Measurements from ENCODE around the gene PLXNA4.

Gene PLXNA4

DNA sequence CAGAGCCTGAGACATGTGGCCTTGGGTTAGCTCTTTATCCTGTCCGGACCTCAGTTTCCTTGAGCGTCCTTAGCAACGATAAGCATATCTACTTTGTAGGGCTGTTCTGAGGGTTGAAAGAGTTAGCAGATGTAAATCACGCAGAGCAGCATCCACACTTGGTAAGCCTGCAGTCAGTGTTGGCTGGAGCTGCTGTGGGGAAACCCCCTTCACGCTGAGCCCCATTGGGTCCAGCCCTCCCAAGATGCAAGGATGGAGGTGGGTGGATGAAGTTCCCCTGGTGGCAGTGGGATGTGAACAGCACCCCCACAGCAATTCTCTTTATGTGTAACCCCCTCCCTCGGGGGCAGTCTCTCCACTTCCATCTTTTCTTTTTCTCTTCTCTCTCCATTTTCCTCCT lies 109.9 kb downstream of the PLXNA4 start:
- no peak for DNase-seq

DNA sequence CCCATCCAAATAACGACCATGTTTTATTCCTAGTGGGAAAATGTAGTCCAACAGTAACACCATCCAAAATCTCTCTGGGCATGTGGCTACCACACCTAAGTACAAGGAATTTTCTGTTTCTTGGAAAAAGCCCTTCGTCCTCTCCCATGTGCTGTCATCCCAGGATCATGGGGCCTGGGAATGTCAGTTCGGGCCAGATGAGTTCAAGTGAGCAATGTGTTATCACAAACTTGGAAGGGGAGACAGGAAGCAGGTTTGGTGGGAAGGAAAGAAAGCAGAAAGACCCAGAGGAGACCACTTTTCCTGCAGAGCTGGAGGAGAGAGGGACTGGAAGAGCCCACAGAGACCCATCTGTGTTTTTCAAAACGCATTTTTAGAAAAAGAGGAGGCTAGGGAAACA lies 110.8 kb downstream of the PLXNA4 start:
- DNase-seq = no peak

- no peak for DNase-seq
Measured at GRCh38 chr7:132464740-132465139, 111.5 kb downstream of the PLXNA4 start.

DNA sequence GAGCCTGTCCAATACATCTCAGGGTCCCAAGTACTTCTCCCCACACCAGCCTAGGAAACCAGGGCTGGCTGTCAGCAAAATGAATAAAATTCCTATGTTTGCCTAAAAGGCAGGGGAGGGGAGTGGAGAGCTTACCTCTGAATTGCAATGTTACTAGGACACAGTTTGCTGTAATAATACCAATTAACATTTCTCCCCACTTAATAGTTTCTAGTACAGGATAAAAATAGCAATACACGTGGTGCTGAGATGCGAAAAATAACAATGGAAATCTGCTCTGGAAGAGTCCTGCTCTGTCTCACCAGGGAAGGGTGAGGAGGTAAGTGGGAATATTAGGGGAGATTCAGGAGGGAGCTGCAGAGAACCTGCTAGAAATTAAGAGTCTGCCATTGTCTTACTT lies 112.3 kb downstream of the PLXNA4 start:
- DNase-seq = no peak

- DNase-seq = no peak
Measured at GRCh38 chr7:132462478-132462877, 113.8 kb downstream of the PLXNA4 start.

GRCh38 chr7:132461032-132461592 lies 115.2 kb downstream of the PLXNA4 start:
- DNase-seq = no peak

DNA sequence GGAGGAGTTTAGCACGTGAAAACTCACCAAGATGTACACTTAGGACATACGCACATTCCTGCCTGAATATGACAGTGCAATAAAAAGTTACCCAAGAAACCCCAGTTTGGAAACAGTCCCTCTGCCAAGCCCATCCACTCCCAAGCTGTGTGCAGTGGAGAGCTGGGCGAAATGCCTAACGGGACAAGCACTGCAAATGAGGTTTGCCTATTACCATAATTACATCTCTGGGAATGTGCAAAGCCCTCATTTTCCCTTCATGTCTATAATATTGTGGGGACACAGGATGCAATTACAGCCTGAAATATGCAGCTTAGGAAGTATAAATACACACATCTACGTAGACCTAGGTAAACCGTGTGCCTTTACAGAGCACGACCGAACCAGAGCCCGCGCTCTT lies 117.5 kb downstream of the PLXNA4 start:
- DNase-seq = no peak

GRCh38 chr7:132457658-132458057 lies 118.6 kb downstream of the PLXNA4 start:
- DNase-seq = no peak

GRCh38 chr7:132456418-132456817 lies 119.9 kb downstream of the PLXNA4 start:
- no peak for DNase-seq

- no peak for DNase-seq
Measured at GRCh38 chr7:132455378-132455777, 120.9 kb downstream of the PLXNA4 start.

- DNase-seq = no peak
Measured at GRCh38 chr7:132453826-132454225, 122.4 kb downstream of the PLXNA4 start.

- no peak for DNase-seq
Measured at GRCh38 chr7:132451161-132451560, 125.1 kb downstream of the PLXNA4 start.

DNA sequence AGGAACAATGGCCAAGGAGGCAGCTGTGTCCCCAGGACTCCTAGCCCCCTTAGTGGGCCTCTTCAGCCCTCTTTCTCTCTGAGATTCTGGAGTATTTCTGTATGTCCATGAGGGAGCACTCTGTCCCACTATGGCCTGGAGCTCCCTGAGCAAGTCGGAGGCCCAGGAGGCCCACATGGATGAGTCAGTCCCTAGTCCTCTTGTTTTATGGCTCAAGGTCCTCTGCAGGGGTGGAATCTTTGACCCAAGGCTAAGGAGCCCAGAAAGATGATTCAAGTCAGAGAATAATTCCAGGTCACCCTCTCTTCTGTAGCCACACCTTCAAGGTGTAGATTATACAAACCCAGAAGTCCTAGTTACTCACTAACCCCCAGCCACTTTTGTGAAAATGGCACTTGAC lies 125.6 kb downstream of the PLXNA4 start:
- no peak for DNase-seq

DNA sequence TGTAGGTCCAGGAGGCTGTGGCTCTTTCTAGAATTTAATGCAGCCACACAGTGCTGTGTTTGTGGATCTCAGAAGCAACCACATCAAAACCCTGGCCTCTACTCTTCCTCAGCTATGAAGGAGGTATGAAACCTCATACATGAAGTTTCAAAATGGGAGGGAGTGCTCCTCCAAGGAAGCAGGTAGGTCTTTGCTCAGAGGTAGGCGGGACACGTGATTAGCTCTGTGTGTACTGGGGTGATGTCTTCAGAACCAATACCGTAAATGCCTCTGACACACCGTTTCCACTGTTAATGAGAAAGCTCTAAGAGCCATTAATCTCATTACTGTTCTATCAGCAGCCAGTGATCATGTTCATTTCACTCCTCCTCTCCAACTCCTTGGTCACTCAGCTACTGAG lies 126.1 kb downstream of the PLXNA4 start:
- DNase-seq = no peak

DNA sequence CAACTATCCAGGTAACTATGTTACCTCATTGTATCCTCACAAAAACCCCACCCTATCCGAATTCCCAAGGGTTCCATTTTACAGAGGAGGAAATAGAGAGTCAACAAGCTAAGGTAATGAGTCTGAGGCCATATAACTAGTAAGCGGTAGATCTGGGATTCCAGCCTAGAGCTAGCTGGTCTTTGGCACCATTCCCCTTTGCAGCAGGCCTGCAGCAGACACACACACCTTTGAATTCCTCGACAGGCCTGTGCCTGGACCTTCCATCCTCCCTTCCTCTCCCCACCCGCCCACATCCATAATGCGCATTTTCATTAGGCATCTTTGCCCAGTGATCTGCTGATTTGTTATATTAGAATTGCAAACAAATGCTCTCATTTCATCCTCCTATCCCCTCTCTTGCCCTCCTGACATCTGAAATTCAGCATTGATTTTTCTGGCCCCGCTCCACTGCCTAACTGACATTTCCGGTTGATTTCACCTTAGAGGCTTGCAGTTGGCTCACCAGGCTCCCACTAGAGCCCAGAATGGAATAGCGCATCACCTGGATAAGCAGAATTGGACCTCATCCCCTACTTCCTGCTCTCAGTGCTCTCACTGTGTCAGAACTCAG lies 129.5 kb downstream of the PLXNA4 start:
- DNase-seq = no peak

- DNase-seq = no peak
Measured at GRCh38 chr7:132446260-132446659, 130.0 kb downstream of the PLXNA4 start.

- no peak for DNase-seq
Measured at GRCh38 chr7:132443761-132444520, 132.3 kb downstream of the PLXNA4 start.

DNA sequence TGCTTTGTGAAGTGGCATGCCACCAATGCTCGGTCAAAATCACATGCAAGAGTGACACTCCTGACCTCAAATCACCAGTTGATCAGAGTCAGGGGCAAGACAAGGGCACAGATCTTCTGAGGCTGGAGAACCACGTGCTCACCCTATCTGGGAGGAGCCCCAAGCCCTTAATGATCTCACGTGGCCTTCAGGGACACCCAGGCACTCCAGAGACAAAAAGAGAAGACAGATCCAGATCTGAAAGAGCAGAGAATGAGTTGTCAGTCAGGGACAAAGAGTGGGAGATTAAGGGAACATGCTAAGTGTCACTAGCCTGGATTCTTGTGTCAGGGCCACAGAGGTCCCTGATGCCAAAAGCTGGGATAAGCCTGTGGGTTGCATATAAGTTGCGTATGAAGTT lies 134.3 kb downstream of the PLXNA4 start:
- no peak for DNase-seq

DNA sequence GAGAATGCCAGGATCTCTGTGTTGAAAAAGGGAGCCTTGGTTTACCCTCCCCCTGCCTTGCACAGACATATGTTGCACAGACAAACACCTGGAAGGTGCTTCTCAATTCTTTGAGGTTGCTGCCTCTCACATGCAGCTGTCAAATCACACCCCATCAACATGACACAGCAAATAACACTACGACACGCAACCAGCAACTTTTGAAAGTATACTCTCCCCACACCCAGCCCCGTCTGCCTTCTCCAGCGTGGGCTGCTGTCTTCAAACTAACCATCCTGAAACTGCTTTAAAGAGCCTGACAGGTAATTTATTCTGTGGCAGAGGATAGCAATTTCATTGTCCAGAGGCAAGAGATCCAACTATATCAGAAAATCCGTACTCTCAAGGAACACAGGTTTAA lies 136.1 kb downstream of the PLXNA4 start:
- no peak for DNase-seq

- DNase-seq = no peak
Measured at GRCh38 chr7:132438926-132439325, 137.3 kb downstream of the PLXNA4 start.

DNA sequence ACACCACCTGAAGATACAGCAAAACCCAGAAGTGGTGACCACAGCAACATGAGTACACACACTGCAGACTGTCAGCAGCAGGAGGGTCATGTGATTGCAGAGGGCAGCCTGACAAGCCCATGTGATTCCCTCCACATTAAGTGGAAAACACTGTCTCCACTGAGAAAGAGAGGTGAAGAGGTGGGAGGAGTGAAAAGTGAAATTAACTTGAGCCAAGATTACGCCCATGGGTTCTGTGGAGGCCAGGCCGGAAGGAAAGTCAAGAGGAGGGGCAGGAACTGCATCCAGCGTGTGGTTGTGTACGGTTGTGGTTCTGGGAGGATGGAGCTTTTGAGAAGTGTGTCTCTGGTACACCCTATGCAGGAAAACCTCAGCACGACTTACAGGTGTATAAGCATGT lies 138.5 kb downstream of the PLXNA4 start:
- no peak for DNase-seq

DNA sequence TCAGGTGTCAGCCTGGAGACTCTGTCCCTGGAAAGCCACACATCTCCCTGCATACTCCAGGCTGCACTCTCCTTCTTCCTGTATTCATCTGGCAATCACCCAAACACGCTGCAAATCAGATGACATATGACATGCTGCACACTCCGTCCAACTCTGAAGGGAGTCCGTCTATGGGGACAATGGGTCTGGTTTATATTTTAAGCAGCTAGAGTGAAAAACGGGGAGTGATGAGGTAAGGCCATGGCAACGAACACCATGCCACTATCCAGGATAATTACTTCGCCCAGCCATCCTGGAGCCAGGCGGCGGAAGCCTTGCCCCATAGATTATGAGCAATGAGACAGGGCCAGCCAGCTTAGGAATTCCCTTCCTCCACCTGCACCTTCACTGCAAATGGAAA lies 140.1 kb downstream of the PLXNA4 start:
- DNase-seq = no peak

- no peak for DNase-seq
Measured at GRCh38 chr7:132435016-132435990, 141.0 kb downstream of the PLXNA4 start.

Measured in right kidney (tissue), 1 donor.